RWPE1 (cell line): ENCODE measurements around the gene PLD5.

Experiments used
- CTCF ChIA-PET: fragments of 350-600 bp; sonication (Branson Sonifier 250); formaldehyde crosslinking; extraction: SDS; loops from one replicate; lab custom pipeline; 2021; lab: Yijun Ruan, JAX
- POLR2A ChIA-PET: fragments of 400-600 bp; formaldehyde crosslinking; extraction: SDS; loops from one replicate; lab custom pipeline; 2020; ENCODE audit warnings: antibody characterized with exemption; ENCODE audit not compliant: low non-redundant PET; lab: Yijun Ruan, JAX
- DNase-seq: peaks from one replicate; pipeline ENCODE4 v3.0.0; 2012; ENCODE audit warnings: low spot score
- H3K27ac ChIP-seq: fragments of 450-650 bp; 2 replicates; pipeline ENCODE4 v1.5.1; 2017
- CTCF ChIP-seq: fragments of 450-650 bp; conservative IDR thresholded peaks from 2 replicates; pipeline ENCODE4 v1.5.1; 2017; ENCODE audit warnings: low read depth, mild to moderate bottlenecking

The PLD5 gene

DNA sequence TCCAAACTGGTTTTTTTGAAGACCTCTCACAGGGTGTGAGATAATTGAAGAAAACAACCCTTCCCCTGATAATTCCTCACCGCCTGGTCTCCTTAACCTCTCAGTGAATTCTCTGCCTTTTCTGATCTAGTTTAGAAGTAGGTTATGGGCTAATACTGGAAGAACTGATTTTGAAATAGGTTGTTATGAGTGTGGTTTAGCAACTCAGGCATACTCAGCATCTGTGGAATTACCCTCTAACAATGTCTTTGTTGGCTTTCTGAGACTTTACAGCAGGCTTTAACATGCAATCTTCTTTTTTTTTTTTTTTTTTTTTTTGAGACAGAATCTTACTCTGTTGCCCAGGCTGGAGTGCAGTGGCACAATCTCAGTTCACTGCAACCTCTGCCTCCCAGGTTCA is 10.3 kb upstream of the PLD5 start:
- DNase-seq, result no peak
- ChIA-PET POLR2A (no interaction called here), CTCF (no interaction called here)
- no peak overlapping the region for H3K27ac ChIP-seq
- no peak for TF ChIP-seq CTCF

DNA sequence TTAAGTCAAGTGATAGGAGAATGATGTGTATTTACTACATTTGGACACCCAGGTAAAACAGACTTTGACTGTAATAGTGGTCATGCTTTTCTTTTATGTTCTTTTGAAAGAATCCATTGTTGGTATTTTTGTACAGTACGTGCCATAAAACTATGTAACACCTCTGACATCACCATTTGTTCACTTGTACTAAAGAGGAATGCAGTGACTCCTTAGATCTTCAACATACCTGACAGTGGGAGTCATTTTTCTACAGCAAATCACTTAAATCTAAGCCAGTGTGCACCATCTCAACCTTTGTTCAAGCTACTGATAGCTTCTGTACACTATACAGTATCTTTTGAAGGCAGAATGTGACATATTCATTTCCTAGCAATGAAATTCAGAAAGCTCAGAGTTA is 6.3 kb upstream of the PLD5 start:
- ChIA-PET POLR2A (no interaction called here), CTCF (interaction anchor here (0.5 kb wide), 1 partner anchor 23 kb away, joined by 3 read pairs; no protein-coding TSS in a partner anchor)
- no peak overlapping the region for H3K27ac ChIP-seq
- peak; percentile 64 for DNase-seq
- no peak for TF ChIP-seq CTCF

DNA sequence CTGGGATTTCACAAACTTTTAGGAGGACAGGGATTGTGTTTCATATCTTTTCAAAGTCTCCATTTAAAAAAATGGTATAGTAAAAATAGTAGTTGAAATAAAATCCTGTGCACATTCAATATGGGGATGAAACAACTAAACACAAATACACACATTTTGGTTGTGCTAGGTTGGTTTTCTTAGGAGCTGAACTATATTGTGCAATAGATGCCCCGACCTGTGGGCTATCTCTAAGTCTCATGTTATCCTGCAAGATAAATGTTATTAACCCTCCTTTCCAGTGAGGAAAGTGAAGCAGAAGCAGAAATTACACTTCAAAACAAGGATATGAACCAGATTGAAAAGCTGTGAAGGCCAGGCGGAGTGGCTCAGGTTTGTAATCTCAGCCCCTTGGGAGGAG is 1.3 kb upstream of the PLD5 start:
- no peak for DNase-seq
- POLR2A ChIA-PET, result no interaction called here
- CTCF ChIA-PET, result interaction anchor here (0.6 kb wide), 1 partner anchor 188 kb away, joined by 3 read pairs; no protein-coding TSS in a partner anchor
- no peak overlapping the region for H3K27ac ChIP-seq
- no peak for TF ChIP-seq CTCF

DNA sequence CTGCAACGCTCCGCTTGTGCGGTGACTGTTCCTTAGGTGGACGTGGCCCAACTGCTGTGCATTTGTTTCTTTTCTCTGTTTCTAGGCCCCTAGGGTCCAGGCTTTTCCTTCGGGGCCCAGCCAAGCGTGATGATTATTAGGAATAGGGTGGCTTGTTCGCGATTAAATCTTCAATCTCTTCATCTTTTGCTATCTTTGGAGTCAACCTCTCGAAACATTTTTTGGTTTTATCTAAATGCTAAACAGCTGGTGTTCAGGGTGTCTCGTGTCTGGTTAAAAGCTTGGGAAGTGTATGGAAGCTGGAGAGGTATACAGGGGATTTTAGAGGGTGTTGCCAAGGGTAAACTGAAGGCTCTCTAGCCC is 844 bp upstream of the PLD5 start:
- no peak for DNase-seq
- ChIA-PET POLR2A (no interaction called here), CTCF (interaction anchor here (0.6 kb wide), 1 partner anchor 188 kb away, joined by 3 read pairs; no protein-coding TSS in a partner anchor)
- H3K27ac ChIP-seq, result no peak overlapping the region
- no peak for TF ChIP-seq CTCF

DNA sequence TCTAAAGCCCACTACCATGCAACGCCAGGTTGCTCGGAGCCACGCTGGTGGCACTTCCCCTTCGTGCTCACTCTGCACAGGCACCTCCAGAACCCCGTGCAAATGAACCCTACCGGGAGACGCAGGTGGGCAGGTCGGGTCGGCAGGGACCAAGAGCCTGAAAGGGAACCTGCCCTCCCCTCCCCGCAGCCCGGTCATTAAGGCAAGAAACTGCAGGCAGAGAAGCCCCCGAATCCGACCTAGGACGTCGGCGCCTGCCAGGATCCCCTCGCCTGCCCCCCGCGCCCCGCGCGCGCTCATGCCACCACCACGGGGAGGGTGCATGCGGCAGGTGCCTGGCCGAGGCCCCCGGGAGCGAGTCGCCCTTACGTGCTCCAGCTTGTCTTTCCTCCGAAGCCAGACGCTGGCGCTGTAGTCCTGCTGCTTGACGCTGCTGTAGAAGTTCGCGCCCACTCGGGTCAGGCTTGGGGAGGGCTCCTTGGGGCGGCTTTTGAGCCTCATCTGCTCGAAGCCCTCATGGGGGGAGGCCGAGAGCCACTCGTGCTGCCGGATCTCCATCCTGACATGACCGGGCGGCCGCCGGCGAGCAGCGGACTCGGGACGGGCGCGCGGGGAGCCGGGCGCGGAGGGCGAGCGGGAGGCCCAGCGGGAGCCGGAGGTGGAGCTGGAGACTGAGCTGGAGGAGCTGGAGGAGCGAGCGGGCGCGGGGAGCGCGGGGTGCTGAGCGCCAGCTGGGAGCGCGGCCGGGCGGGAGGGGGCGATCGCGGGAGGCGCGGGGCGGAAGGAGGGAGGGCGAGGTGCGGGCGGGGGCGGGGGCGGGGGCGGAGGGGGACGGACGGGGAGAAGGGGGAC is 552 bp downstream of the PLD5 start:
- no peak overlapping the region for H3K27ac ChIP-seq
- CTCF ChIA-PET, result no interaction called here
- peak; percentile 54 for DNase-seq
- TF ChIP-seq CTCF, result peak; percentile 22; the same call in 1 of the 2 replicates
- POLR2A ChIA-PET, result no interaction called here

DNA sequence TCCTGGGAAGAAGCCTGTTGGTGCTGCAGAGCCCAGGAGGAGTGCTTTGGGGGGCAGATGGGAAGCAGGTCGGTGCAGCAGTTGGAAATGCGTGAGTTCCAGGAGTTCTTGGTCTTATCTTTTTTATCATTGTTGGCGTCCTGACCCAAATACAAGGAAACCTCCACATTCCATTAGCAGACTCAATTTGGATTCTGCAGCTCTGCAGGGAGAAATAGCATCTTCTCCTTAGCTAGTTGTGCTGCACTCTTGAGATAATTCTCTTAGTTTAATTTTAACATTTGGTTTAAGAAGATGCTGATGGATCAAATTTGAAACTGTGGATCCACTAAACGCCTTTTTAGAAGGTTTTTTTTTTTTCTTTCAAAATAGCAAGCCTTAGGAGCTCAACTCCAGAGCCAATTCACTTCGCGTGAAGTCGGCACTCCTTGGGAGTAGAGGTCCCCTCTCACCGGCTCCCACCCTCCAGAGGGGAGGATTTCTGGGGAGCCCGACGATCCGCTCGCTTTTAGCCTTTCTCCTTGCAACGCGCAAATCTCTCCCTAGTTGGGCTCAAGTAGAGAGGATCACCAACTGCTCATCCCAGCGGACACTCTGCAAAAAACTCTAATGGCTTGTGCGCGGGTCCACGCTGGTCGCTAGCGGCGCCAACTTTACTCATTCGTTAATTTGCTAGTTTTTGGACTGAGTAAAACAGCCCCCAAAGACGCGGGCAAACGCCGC is 1.3 kb downstream of the PLD5 start:
- DNase-seq, result no peak
- ChIA-PET CTCF (no interaction called here), POLR2A (no interaction called here)
- no peak for TF ChIP-seq CTCF
- H3K27ac ChIP-seq, result no peak overlapping the region
